Loucy (cell line): Measurements from ENCODE around the gene POLR2H.

ENCODE experiments used
- EZH2phosphoT487 ChIP-seq: fragments of 200-600 bp; IDR thresholded peaks from 2 replicates; pipeline ENCODE4 v1.6.1; 2018; ENCODE audit warnings: antibody characterized with exemption, mild to moderate bottlenecking, moderate library complexity, borderline replicate concordance
- TF ChIP-seq, protein P1 (sequence below): fragments of 200-600 bp; sonication (generic); conservative IDR thresholded peaks from 2 replicates; pipeline ENCODE4 v1.5.1; 2014; ENCODE audit warnings: mild to moderate bottlenecking, antibody characterized with exemption, low read length

DNA sequence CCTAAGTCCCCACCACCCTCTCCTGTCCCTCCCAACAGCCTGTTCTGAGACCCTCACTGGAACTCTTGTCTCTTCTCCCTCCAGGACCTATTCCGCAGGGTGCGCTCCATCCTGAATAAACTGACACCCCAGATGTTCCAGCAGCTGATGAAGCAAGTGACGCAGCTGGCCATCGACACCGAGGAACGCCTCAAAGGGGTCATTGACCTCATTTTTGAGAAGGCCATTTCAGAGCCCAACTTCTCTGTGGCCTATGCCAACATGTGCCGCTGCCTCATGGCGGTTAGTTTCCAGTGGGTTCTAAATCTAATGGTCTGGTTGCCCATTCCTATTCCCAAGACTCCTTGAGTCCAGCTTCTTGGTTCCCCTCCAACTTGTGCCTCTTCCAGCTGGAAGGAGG, 37.8 kb upstream of the POLR2H start:
- TF ChIP-seq, protein P1, sequence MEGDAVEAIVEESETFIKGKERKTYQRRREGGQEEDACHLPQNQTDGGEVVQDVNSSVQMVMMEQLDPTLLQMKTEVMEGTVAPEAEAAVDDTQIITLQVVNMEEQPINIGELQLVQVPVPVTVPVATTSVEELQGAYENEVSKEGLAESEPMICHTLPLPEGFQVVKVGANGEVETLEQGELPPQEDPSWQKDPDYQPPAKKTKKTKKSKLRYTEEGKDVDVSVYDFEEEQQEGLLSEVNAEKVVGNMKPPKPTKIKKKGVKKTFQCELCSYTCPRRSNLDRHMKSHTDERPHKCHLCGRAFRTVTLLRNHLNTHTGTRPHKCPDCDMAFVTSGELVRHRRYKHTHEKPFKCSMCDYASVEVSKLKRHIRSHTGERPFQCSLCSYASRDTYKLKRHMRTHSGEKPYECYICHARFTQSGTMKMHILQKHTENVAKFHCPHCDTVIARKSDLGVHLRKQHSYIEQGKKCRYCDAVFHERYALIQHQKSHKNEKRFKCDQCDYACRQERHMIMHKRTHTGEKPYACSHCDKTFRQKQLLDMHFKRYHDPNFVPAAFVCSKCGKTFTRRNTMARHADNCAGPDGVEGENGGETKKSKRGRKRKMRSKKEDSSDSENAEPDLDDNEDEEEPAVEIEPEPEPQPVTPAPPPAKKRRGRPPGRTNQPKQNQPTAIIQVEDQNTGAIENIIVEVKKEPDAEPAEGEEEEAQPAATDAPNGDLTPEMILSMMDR: no peak
- no peak for TF ChIP-seq EZH2phosphoT487
